ENCODE results near the gene CAMK1D. TPM values are rescaled to one million over a fixed set of nuclear protein-coding genes. Genes with fewer than 3 reads are reported as not detected.

The CAMK1D gene
- total RNA-seq, 4 donors from 2014 or later = 5.6 to 23.9 (median 7.4) TPM

DNA sequence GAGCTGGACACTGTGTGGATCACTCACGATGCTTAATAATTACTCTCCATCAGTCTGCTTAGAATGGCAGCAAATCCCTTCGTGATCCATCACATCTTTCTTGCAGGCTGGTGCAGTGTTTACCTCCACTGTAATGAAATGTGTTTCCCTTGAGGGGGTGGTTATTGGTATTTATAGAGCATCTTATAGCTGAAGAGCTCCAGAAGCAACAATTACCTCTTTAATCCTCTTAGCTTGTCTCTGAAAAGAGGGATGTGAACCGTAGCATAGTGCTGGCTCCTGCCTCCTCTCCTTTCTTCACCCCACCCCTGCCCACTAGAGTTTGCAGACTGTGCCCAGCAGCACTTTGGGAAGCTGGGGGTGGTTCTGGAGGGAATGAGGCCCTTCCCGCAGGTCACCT lies 132.6 kb downstream of the CAMK1D start:
- TF ChIP-seq POLR2A (IDR thresholded peaks at IDR 0.05) (no peak), CTCF (IDR thresholded peaks at IDR 0.05) (no peak)
- DNase-seq = no peak
- H3K4me3 ChIP-seq = no peak overlapping the region
- no peaks in the 10 kb centered on the region for H3K9me3 ChIP-seq
- peaks cover 0 to 18% (median 4%) of the 10 kb centered on the region in 4 donors for H3K4me1 ChIP-seq
- H3K27me3 ChIP-seq = no peaks in the 10 kb centered on the region
- no peaks in the 10 kb centered on the region for H3K36me3 ChIP-seq
- no peak overlapping the region for H3K27ac ChIP-seq

- no peak for DNase-seq
- Histone ChIP-seq H3K9me3 (no peaks in the 10 kb centered on the region), H3K4me3 (no peak overlapping the region), H3K4me1 (peaks cover 0 to 18% (median 4%) of the 10 kb centered on the region in 4 donors), H3K36me3 (no peaks in the 10 kb centered on the region), H3K27me3 (no peaks in the 10 kb centered on the region), H3K27ac (no peak overlapping the region)
- no peak for TF ChIP-seq CTCF (IDR thresholded peaks at IDR 0.05)
- TF ChIP-seq POLR2A (IDR thresholded peaks at IDR 0.05) = no peak
Measured at GRCh38 chr10:12482587-12482986, 133.2 kb downstream of the CAMK1D start.

DNA sequence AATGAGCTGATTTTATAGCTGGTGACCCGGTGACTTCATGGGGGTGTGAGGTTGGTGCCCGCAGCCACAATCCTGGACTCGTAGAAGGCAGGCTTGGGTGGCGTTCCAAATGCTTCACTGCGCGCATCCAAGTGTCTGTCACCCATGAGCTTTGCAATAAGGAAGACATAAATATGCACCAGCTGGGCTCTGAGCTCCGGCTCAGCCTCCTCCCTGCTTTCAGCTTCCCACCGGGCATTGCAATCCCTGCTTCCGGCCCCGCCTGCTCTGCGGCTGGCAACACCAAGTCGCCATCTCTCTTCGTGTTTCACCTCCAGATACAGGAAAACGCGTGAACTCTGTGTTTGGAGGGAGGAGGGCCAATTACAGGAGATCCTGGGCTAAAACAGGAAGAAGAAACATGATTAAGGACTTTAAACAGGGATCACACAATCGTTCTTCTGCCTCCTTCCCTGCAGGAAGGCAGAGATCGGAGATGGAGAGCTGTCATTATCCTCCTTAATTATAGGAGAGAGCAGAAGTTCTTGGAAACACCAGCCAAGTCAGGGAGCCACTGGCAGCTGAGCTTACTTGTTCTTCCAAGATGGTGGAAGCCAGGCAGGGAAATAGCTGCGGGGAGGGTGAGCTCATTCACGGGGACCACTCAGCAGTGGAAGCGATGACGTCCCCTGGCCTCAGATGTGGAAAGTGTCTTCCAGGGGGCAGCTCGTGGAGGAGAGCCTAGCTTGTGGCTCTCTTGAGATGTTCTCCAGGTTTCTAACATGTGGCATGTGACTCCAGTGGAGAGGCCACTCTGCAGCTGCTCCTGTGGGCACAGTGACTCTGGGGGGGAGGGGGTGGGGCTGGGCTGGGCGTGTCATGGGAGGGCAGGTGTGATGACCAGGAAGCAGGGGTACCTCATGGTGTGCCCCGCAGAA lies 134.9 kb downstream of the CAMK1D start:
- Histone ChIP-seq H3K36me3 (no peaks in the 10 kb centered on the region), H3K4me3 (peak overlapping the region in 2 of 4 donors; percentile 9 to 20), H3K9me3 (no peaks in the 10 kb centered on the region), H3K4me1 (peaks cover 0 to 18% (median 4%) of the 10 kb centered on the region in 4 donors), H3K27me3 (no peaks in the 10 kb centered on the region), H3K27ac (peak overlapping the region in 3 of 4 donors; percentile 33 to 61 (median 43))
- peak in 2 of 3 donors; percentile 30 to 67 for DNase-seq
- TF ChIP-seq CTCF (IDR thresholded peaks at IDR 0.05) = no peak
- TF ChIP-seq POLR2A (IDR thresholded peaks at IDR 0.05) = no peak

DNA sequence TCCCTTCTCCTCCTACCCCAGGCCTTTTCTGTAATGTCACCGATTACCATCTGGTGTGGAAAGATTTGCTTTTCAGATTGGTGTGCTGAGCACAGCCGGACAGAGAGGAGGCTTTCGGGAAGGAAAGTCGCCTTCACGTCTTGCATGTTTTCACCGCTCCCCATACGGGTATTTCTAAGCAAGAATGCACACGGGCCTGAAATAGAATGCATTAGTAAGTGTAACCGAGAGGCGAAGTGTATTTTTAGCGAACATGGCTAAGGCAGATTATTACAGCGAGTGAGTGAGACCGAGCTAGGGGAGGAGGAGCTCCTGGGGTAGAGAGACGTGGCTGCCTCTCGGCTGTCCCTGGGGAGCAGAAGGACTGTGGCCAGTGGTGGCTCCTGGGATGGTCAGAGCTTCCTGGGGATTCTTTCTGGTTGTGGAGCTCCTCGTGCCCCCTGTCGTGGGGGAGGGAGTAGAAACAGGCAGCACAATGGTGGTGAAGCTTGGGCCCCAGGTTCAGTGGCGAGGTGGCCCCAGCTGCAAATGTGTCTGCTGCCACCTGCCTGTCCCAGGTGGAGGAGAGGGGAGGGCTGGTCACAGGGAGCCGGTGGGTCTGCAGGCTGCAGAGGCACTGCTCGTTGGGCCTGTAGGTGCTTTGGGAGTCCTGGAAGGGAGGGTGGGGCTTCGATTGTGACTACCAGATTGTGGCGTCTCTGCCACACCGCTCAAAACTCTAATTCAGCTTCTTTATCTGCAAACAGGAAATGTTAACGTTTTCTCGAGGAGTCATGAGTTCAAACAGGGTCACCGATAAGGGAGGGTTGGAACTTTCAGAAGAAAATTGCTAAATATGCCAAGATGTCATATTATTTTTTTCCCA lies 135.8 kb downstream of the CAMK1D start:
- Histone ChIP-seq H3K27me3 (no peaks in the 10 kb centered on the region), H3K4me3 (peak overlapping the region in 1 of 4 donors; percentile 20), H3K27ac (peak overlapping the region in 3 of 4 donors; percentile 33 to 61 (median 43)), H3K9me3 (no peaks in the 10 kb centered on the region), H3K4me1 (peaks cover 0 to 18% (median 4%) of the 10 kb centered on the region in 4 donors), H3K36me3 (no peaks in the 10 kb centered on the region)
- TF ChIP-seq POLR2A (IDR thresholded peaks at IDR 0.05) = no peak
- TF ChIP-seq CTCF (IDR thresholded peaks at IDR 0.05) = peak in 4 of 6 experiments; percentile 9 to 36 (median 31)
- DNase-seq = peak; percentile 56 to 74 (median 65)

GRCh38 chr10:12487366-12487765 lies 138.0 kb downstream of the CAMK1D start:
- H3K27ac ChIP-seq = no peak overlapping the region
- TF ChIP-seq POLR2A (IDR thresholded peaks at IDR 0.05) (no peak), CTCF (IDR thresholded peaks at IDR 0.05) (no peak)
- H3K27me3 ChIP-seq = no peaks in the 10 kb centered on the region
- no peaks in the 10 kb centered on the region for H3K9me3 ChIP-seq
- no peaks in the 10 kb centered on the region for H3K36me3 ChIP-seq
- H3K4me1 ChIP-seq = peaks cover 0 to 18% (median 4%) of the 10 kb centered on the region in 4 donors
- DNase-seq = no peak
- H3K4me3 ChIP-seq = no peak overlapping the region
